Measurements from ENCODE around the gene PPHLN1. TPM values are rescaled to one million over a fixed set of nuclear protein-coding genes. Genes with fewer than 3 reads are reported as not detected.

The PPHLN1 gene
- total RNA-seq, result 10 to 100 TPM; 36.8 to 39.7 TPM

GRCh38 chr12:42325653-42326474, at the start of gene PPHLN1, which contains the start of gene ZCRB1:
Gene PPHLN1, plus strand, starts transcription at chr12:42326167. Its CDS starts 9,736 bp downstream, at chr12:42335903.
Gene ZCRB1, minus strand, starts transcription at chr12:42326094. Its CDS starts 1,992 bp downstream, at chr12:42324102.
- DNase-seq, result peak; percentile 88
- Histone ChIP-seq H3K27me3 (no peaks in the 10 kb centered on the region), H3K27ac (peak within 1 kb of the TSS; percentile 54), H3K9me3 (no peaks in the 10 kb centered on the region), H3K9ac (ENCODE audit: low read depth in 2 of 2, low read length in 2 of 2) (peak within 1 kb of the TSS; percentile 56 to 89), H3K4me3 (peak within 1 kb of the TSS; percentile 51), H3K36me3 (no peaks in the 10 kb centered on the region), H3K4me1 (peaks cover 7% of the 10 kb centered on the region)
- TF ChIP-seq CTCF (IDR thresholded peaks at IDR 0.05), result no peak
- intact Hi-C loops (cut with DNase I), result no loop called here

GRCh38 chr12:42277396-42278127, 48.4 kb upstream of the PPHLN1 start:
- intact Hi-C loops (cut with DNase I), result no loop called here
- Histone ChIP-seq H3K27me3 (no peaks in the 10 kb centered on the region), H3K27ac (no peak overlapping the region), H3K9me3 (no peaks in the 10 kb centered on the region), H3K9ac (ENCODE audit: low read depth in 2 of 2, low read length in 2 of 2) (no peak overlapping the region), H3K4me3 (no peak overlapping the region), H3K36me3 (no peaks in the 10 kb centered on the region), H3K4me1 (no peaks in the 10 kb centered on the region)
- TF ChIP-seq CTCF (IDR thresholded peaks at IDR 0.05), result no peak
- DNase-seq, result no peak

- Histone ChIP-seq H3K4me1 (no peaks in the 10 kb centered on the region), H3K27me3 (no peaks in the 10 kb centered on the region)
- no peak for TF ChIP-seq CTCF (IDR thresholded peaks at IDR 0.05)
Observed at GRCh38 chr12:42278128-42278510, 47.8 kb upstream of the PPHLN1 start.

GRCh38 chr12:42281278-42281677, 44.7 kb upstream of the PPHLN1 start:
- no peak for DNase-seq
- no peak for TF ChIP-seq CTCF (IDR thresholded peaks at IDR 0.05)
- Histone ChIP-seq H3K4me3 (no peak overlapping the region), H3K9ac (ENCODE audit: low read depth in 2 of 2, low read length in 2 of 2) (no peak overlapping the region), H3K27me3 (no peaks in the 10 kb centered on the region), H3K36me3 (no peaks in the 10 kb centered on the region), H3K9me3 (no peaks in the 10 kb centered on the region), H3K4me1 (no peaks in the 10 kb centered on the region), H3K27ac (no peak overlapping the region)
- intact Hi-C loops (cut with DNase I), result no loop called here

More at GRCh38 chr12:42278128-42278510, 47.8 kb upstream of the PPHLN1 start:
- DNase-seq, result no peak
- Histone ChIP-seq H3K9me3 (no peaks in the 10 kb centered on the region), H3K27ac (no peak overlapping the region), H3K4me3 (no peak overlapping the region), H3K36me3 (no peaks in the 10 kb centered on the region), H3K9ac (ENCODE audit: low read depth in 2 of 2, low read length in 2 of 2) (no peak overlapping the region)
- intact Hi-C loops (cut with DNase I), result no loop called here

GRCh38 chr12:42281844-42282243, 44.1 kb upstream of the PPHLN1 start:
- Histone ChIP-seq H3K9ac (ENCODE audit: low read depth in 2 of 2, low read length in 2 of 2) (no peak overlapping the region), H3K27me3 (no peaks in the 10 kb centered on the region), H3K36me3 (no peaks in the 10 kb centered on the region), H3K4me1 (no peaks in the 10 kb centered on the region), H3K4me3 (no peak overlapping the region), H3K27ac (no peak overlapping the region), H3K9me3 (no peaks in the 10 kb centered on the region)
- no peak for TF ChIP-seq CTCF (IDR thresholded peaks at IDR 0.05)
- intact Hi-C loops (cut with DNase I), result no loop called here
- no peak for DNase-seq

All from colonic mucosa (tissue), 4 donors.